HG03103 (cell line): ENCODE results near the gene BTBD18.
"Not testable (repeated sequence)": the region's sequence is repeated elsewhere in the genome, so short reads cannot be mapped to it uniquely, and the experiment has no call there.

Source experiments
- ATAC-seq: cut with Tn5 transposase; IDR thresholded peaks from one replicate; pipeline ENCODE4 v1.9.1; 2021; ENCODE audit warnings: low read depth; ENCODE audit not compliant: unreplicated experiment

BTBD18 gene

DNA sequence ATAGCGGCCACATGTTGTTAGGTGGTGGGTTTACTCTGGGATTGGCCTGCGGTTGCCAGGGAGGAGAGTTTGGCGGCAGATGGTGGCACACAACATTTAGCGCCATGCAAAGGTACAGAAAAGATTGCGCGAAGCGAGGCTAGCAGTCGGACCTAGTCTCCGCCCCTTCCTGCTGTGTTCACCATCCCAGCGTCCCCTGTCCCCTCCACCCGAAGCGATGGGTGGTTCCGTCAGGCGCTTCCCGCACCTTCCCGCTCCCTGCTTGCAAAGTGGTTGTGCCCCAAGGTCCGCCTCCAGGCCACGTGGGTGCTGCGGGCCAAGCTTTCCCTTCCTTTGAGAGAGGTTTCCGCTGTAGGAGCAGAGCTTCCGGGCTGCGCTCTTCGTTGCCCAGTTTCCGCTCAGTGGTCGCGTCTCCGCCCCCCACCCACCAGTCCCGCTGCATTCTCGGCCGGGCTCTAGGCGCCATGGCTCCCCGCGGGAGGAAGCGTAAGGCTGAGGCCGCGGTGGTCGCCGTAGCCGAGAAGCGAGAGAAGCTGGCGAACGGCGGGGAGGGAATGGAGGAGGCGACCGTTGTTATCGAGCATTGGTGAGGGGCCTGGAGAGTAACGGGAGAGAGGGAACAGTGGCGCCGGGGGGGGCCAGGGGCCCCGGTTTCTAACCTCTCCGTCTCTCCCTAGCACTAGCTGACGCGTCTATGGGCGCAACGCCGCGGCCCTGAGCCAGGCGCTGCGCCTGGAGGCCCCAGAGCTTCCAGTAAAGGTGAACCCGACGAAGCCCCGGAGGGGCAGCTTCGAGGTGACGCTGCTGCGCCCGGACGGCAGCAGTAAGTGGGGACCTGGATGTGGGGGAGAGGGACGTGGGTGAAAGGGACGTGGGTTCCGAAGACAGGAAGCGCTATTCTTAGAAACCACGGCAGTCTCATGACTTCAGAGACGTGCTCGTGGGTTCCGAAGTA is 10.2 kb downstream of the BTBD18 start, which contains the start of gene SELENOH:
Gene SELENOH, plus strand, starts transcription at position 360 of the 955 bp plus-strand sequence. Its CDS starts 105 bp downstream, at position 465.
- peak; percentile 82 for ATAC-seq

DNA sequence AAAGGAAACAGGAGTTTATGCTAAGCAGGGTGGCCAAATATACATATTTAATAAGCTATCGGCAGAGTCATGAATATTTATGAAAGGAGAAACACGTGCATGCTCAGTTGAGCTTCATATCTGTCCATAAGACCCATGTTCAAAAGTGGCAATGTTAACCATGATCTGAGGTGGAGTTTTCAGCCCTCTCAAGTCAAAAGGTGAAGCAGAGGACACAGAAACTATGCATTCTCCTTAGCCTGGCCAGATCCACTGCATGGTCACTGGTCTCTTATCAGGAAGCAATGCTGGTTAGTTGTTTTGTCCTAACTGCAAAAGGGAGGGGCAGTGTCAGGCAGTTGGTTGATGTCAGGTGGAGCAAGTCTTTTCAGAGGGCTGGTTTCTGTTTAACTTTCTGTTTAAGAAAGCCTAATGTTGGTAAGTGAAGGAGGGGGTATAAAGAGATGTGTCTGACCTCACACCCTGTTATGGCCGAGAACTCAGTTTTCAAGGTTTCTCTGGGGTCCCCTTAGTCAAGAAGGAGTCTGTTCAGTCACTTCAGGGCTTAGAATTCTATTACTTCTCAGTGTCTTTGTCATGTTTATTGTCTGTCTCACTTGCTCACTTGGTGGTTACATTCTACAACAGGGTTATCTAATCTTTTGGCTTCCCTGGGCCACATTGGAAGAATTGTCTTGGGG is 15.9 kb downstream of the BTBD18 start:
- no peak for ATAC-seq

DNA sequence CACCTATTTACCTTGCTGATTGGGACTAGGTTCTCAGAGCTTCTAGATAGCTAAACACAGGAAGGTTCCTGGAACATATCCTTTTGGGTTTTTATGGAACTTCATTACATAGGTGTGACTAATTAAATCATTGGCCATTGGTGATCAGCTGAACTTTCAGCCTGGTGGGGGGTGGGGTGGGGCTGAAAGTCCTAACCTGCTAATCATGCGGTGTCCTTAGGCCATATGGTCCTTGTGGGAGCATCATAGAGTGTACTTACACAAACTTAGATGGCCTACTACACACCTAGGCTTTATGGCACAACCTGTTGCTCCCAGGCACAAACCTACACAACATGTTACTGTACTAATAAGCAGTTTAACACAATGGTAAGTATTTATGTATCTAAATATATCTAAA is 19.0 kb downstream of the BTBD18 start:
- no peak for ATAC-seq

DNA sequence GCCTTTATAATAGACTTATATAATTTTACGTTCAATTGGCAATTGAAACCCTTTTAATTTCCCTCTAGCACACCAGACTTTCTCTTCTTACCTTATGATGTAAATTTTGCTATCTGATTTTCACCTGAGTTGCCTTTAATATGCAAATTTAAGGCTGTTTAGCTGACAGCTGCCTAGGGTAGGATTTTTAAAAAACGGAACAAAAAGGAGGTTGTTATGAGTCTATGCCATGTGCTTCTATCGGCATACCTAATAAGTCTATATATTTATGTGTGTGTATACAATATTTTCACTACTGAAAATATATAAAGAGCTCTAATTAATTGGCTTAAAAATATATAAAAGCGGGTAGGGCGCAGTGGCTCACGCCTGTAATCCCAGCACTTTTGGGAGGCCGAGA is 22.1 kb downstream of the BTBD18 start:
- no peak for ATAC-seq

DNA sequence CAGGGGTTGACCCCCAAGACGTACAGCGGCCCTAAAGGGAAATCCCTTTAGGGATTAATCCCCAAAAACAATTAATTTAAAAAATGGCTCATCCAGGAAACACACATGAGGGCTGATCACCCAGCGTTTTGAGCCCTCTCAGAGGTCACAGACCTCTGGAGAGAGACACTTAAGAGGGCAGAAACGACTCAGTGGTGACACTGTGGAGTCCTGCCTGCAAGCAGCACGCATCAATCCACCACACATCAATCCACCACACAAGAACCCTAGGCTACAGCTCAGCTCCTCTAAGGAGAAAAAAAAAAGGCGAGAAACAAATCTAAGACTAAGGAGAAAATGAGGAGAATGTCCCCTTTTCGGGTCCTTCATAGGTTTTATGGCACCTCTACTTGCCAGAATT is 22.8 kb downstream of the BTBD18 start:
- ATAC-seq: no peak

DNA sequence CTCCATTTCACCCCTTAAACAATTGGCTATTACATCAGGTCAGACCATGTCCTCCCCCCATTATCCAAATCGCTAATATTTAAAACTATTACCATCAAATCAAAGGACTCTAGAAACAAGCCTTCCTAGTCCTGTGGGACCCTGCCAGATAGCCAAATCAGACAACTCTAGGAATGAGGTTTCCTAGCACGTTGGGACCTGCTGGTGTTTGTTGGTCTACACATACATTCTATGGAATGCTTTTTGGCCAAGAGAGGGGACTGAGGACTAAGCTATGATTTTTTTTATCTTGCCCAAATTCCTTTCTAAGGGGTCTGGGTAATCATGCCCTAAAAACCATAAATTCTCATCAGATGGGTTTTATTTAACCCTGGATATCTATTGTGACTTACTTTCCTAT is 24.4 kb downstream of the BTBD18 start:
- ATAC-seq: no peak

DNA sequence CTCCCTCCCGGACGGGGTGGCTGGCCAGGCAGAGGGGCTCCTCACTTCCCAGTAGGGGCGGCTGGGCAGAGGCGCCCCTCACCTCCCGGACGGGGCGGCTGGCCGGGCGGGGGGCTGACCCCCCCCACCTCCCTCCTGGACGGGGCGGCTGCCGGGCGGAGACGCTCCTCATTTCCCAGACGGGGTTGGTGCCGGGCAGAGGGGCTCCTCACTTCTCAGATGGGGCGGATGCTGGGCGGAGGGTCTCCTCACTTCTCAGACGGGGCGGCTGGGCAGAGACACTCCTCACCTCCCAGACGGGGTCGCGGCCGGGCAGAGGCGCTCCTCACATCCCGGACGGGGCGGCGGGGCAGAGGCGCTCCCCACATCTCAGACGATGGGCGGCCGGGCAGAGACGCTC is 34.9 kb downstream of the BTBD18 start:
- not testable (repeated sequence) for ATAC-seq

DNA sequence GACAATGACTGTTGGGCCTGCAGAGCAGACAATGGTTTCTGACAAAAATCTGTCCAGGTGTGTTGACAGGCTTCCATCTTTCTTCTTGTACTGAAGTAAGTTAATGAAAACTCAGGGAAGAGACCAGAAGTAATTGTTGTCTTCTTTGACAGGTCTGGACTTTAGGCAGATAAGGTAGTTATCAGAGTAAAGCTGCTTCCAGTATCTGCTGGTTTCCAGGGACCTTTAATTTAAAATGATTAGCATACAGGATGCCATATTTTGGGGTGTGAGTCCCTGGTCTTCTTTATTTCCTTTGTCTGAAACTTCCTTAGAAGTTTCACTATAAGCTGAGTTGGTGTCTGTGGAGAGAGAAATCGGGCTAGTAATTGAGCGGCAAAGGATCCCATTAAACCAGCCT is 37.8 kb downstream of the BTBD18 start:
- no peak for ATAC-seq

DNA sequence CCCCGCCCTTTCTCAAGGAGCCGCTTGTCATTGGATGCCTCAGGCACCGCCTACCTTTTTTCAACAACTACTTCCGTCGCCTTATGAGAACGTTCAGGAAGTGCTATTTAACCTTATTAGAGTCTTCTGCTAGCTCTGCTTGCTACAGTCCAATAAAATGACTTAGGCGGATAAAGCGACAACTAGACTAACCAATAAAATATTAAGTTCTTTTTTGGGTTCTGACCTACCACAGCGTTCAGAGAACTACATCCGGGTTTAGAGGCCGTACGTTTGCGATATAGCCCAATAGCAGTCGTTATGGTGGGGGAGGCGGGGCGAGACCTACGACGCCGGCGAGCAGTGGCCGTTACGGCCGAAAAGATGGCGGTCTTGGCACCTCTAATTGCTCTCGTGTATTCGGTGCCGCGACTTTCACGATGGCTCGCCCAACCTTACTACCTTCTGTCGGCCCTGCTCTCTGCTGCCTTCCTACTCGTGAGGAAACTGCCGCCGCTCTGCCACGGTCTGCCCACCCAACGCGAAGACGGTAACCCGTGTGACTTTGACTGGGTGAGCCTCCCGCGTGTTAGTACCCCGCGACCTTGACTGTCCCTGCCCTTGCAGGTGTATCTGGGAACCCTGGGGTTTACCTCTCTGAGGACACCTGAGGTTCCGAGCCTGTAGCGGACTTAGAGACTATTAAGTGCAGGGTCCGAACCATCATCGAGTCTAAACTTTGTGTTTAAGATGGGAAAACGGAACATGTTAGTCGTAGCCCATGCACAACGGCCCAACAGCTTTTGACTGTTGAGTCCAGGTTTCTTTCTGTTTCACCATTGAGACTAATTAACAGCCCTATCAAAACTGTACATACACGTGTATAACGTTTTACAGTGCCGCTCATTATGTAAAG is 39.1 kb downstream of the BTBD18 start, which contains the start of gene TMX2:
Gene TMX2, plus strand, starts transcription at position 338 of the 895 bp plus-strand sequence. Its CDS starts 26 bp downstream, at position 364.
- peak; percentile 93 for ATAC-seq

DNA sequence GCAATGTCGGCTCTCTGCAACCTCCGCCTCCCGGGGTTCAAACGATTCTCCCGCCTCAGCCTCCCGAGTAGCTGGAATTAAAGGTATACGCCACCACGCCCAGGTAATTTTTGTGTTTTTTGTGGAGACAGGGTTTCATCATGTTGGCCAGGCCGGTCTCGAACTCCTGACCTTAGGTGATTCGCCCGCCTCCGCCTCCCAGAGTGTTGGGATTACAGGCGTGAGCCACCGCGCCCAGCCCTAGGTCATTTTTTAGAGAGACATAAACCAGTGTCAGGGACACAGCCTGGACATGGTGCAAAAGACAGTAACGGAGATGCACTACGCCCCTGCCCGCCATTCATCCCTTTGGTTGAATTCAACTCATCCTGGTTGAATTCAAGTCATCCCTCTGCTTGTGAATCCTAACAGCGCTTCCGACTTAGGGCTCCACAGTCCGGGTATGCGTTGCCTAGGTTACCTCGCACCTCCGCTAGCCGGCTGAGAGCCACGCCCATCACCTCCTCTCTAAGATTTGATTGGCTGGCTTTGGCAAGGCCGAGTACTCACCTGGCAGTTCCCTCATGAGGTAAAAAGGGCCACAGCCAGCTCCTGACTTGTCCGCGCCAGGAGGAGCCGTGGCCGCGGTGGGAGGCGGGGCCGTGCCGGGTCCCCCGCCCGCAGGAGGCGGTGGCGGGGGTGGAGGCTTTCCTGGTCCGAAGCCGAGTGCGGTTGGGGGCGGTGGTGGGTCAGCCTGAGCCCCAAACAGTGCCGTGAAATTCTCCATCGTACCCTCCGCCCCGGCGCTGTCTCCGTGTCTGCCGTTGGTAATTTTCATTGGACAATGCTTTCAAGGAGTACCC is 40.0 kb downstream of the BTBD18 start, which contains the start of gene MED19:
Gene MED19, minus strand, starts transcription at position 802 of the 842 bp plus-strand sequence. Its CDS starts 36 bp downstream, at position 766.
- ATAC-seq: peak; percentile 41

DNA sequence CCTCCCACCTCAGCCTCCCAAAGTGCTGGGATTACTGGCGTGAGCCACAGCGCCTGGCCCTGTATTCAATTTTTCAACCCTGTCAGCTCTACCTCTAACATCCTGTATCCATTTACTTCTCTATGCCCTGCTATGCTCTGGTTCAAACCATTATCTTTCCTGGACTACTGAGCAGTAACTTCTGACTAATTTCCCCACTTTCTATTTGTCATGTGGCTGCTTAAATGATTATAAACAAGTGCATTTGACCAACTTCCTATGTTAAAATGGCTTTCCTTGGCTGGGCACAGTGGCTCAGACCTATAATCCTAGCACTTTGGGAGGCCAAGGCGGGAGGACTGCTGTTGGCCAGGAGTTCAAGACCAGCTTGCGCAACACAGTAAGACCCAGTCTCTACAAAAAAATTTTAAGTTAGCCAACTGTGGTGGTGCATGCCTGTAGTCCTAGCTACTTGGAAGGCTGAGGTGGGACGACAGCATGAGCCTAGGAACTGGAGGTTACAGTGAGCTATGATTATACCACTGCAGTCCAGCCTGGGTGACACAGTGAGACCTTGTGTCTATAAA is 41.7 kb downstream of the BTBD18 start:
- no peak for ATAC-seq

DNA sequence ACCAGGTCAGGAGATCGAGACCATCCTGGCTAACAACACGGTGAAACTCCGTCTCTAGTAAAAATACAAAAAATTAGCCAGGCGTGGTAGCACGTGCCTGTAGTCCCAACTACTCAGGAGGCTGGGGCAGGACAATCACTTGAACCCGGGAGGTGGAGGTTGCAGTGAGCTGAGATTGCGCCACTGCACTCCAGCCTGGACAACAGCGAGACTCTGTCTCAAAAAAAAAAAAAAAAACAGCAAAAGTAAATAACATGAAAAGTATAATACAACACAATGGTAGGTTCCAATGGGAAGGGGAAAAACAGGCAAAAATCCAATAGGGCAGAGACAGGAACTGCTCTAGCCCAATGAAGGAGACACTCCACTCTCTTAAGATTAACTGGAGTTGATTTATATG is 46.2 kb downstream of the BTBD18 start:
- not testable (repeated sequence) for ATAC-seq

DNA sequence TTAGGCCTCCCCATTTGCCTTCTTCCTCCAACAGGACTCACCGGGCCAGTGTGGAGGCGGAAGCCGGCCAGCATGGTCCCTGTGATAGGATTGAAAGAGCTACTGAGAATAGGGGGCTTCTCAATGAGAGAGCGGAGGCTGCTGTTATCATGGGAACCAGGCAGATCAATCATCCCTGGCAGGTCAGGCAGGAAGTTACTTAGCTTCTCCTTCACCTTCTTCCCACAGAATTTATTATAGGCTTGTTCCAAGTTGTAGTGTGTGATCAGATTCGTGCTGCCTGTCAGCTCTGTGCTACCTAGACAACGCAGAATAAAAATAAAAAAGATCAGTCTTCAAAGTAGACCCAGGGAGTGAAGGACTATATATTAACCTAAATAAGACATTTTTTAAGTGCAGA is 46.7 kb downstream of the BTBD18 start:
- no peak for ATAC-seq

DNA sequence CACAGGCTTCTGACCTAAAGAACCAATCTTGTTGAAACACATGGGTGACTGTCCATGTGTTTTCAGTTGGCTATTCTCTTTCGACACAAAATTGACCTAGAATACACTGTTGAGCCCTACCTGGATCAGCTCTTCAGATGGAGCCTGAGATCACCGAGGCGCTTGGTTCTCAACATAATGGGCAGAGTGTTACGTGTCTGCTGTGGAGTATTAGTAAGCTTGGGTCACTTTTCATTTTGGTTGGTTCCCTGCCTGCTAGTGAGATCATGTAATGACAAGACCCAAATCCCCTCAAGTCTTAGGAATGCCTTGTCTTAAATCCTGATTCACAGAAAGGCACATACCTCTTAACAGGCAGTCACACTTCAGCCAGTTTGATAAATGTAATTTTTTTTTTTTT is 48.3 kb downstream of the BTBD18 start:
- ATAC-seq: no peak

DNA sequence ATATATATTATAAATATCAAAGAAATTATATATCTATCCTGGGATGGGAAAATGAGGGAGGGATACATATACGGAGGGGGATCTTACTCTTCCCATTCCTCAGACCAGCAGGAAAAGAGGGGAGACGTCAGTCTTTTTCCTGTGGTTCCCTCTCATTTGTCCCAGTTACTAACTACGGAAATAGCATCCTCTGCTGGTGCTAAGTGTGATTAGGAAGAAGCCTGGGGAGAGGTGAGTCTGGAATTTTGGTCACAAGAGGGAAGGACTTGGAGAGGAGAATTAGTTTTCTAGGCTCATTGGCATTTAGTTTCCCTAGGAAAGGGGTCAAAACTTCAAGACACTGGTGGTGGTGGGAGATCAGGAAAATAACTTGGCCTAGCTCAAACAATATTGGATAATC is 51.2 kb downstream of the BTBD18 start:
- ATAC-seq: no peak

DNA sequence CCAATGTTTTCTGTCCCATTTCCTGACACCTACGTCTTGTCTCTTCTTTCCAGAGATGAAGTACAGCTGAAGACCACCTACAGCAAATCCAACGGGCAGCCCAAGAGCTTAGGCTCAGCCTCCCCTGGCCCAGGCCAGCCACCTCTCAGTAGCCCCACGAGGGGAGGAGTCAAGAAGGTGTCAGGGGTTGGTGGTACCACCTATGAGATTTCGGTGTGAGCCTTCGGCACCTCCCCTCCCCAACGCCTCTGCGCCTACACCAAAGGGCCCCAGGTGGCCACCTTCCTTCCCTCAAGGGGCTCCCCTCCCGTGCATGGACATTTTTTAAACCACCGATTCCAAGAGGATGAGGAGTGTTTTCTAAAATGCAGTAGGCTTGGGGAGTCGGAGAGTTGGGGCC is 51.8 kb downstream of the BTBD18 start:
- ATAC-seq: no peak

DNA sequence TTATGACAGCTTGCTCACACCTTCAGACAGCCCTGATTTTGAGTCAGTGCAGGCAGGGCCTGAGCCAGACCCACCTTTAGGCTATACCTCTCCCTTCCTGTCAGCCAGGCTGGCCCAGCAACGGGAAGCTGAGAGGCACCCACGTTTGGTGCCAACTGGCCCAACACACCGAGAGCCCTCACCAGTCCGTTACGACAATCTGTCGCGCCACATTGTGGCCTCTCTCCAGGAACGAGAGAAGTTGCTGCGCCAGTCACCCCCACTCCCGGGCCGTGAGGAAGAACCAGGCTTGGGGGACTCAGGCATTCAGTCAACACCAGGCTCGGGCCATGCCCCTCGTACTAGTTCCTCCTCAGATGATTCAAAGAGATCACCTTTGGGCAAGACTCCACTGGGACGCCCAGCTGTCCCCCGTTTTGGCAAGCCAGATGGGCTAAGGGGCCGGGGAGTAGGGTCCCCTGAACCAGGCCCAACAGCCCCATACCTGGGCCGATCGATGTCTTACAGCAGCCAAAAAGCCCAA is 52.7 kb downstream of the BTBD18 start:
- no peak for ATAC-seq
